ENCODE data around the gene RSPO1.

Gene RSPO1

GRCh38 chr1:37658486-37658885 is 23.8 kb upstream of the RSPO1 start:
- in situ Hi-C loops (cut with HindIII; ENCODE audit: low pct_ligation_motif_present, low pct_unique_long_range_greater_than_20kb, low sequenced_read_pairs): no loop called here
- DNase-seq: no peak

DNA sequence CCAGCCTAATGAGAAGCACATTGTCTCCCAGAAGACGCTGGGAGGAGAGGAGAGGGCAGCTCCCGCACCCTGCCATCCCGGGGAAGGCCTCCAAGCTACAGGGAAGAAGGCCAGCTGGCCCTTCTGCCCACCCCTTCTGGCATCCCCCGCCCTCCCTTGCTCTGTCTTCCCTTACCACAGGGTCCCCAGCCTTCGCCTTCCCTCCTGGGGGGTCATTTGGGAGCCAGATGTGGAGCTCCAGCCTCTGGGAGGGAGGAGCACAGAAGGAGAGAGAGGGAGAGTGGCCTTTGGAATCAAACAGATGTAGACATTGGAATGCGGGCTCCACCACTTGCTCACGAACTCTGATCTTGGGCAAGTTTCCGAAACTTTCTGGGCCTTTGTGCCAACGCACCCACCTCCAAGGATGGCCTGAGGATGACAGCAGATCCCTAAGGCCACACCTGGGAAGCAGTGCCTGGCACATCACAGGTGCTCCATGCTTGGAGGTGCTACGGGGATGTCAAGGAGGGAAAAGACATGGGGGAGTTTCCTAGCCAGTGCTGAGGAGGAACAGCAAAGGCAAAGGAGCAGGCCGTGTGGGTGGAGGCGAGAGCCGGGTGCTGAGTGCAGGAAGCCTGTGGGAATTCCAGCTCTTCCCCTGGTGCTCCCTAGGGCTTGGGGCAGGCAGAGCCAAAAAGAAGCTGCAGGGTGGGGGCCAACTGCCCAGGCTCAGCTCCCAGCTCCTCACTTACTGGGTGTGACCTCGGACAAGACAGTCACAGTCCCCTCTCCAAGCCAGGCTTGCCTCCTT is 23.1 kb upstream of the RSPO1 start:
- DNase-seq: no peak

DNA sequence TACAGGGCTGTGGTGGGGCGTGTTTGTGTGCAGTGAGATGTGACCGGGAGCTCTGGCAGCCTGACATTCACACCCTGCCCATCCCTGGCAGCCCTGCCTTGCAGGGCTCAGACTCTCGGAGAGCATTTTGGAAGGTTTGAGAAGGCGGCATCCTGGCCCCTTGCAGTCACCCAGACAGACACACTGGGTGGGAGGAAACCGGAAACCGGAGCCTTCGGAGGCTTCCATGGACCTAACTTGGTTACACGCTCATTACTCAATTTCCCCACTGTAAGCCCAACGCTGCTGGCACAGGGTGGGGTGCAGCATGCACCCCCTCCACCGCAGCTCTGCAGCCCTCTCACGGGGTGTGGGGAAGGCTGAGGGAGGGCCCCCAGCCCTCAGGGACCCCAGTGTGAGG is 22.2 kb upstream of the RSPO1 start:
- in situ Hi-C loops (cut with HindIII; ENCODE audit: low pct_ligation_motif_present, low pct_unique_long_range_greater_than_20kb, low sequenced_read_pairs): no loop called here

More for the DNA sequence above, 23.1 kb upstream of the RSPO1 start:
- in situ Hi-C loops (cut with HindIII; ENCODE audit: low pct_ligation_motif_present, low pct_unique_long_range_greater_than_20kb, low sequenced_read_pairs): no loop called here

GRCh38 chr1:37656026-37656425 is 21.3 kb upstream of the RSPO1 start:
- DNase-seq: no peak
- in situ Hi-C loops (cut with HindIII; ENCODE audit: low pct_ligation_motif_present, low pct_unique_long_range_greater_than_20kb, low sequenced_read_pairs): no loop called here

More for the DNA sequence above, 22.2 kb upstream of the RSPO1 start:
- no peak for DNase-seq

- no peak for DNase-seq
- in situ Hi-C loops (cut with HindIII; ENCODE audit: low pct_ligation_motif_present, low pct_unique_long_range_greater_than_20kb, low sequenced_read_pairs): no loop called here
Measured at GRCh38 chr1:37655274-37655673, 20.6 kb upstream of the RSPO1 start.

- in situ Hi-C loops (cut with HindIII; ENCODE audit: low pct_ligation_motif_present, low pct_unique_long_range_greater_than_20kb, low sequenced_read_pairs): no loop called here
- DNase-seq: no peak
Measured at GRCh38 chr1:37653906-37654305, 19.2 kb upstream of the RSPO1 start.

GRCh38 chr1:37652976-37653375 is 18.3 kb upstream of the RSPO1 start:
- no peak for DNase-seq
- in situ Hi-C loops (cut with HindIII; ENCODE audit: low pct_ligation_motif_present, low pct_unique_long_range_greater_than_20kb, low sequenced_read_pairs): no loop called here

DNA sequence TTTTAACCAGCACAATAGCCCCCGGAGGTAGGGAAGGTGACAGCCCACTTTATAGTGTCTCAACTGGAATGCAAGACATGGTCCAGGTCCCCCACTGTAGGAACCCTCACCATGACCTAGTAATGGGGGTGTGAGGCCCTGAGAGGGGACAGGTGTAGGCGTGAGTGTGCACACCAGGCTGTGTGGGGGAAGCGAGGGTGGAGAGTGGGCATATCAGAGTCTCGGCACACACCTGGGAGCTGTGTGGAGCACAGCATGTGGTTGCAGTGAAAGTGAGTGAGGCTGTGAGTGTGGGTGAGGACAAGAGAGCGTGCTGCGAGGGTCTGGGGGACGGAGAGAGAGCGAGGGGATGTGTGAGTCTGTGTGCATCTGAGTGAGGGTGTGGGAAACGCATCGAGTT is 17.1 kb upstream of the RSPO1 start:
- in situ Hi-C loops (cut with HindIII; ENCODE audit: low pct_ligation_motif_present, low pct_unique_long_range_greater_than_20kb, low sequenced_read_pairs): no loop called here

DNA sequence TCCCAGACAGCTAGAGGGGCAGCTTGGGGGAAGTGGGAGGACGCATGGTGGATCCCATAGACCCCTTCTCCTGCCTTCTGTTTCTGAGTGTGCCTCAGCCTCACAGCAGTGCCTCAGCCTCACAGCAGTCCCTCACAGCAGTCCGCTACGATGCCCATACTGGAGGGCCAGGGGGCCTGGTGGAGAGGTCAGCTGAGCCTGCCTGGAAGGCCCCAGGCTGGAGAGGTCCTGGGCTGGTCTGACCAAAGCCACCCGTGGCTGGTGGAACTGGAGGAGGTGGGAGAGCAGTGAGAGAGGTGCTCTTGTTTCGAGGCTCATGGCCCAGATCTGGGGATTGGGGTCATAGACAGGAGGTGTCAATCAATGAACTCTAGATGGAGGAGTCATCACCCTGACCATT is 16.0 kb upstream of the RSPO1 start:
- no peak for DNase-seq
- in situ Hi-C loops (cut with HindIII; ENCODE audit: low pct_ligation_motif_present, low pct_unique_long_range_greater_than_20kb, low sequenced_read_pairs): no loop called here

More for the DNA sequence above, 17.1 kb upstream of the RSPO1 start:
- no peak for DNase-seq

DNA sequence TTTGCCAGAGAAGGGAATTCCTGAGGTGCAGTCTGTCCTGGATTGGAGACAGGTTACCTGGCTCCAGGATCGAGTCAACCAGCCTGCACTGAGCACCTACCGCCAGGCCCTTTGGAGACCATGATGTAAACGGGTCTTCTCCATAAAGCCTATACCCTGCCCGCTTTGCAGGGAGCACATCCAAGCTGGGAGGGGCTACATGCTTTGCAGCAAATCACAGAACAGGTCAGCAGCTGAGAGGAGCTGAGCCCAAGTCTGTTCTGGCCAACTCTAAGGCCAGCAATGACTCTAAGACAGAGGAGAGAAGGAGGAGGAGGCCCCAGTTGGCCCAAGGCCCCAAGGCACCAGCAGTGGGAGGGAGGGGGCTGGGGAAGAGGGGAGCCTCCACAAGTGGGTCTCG is 15.5 kb upstream of the RSPO1 start:
- no peak for DNase-seq
- in situ Hi-C loops (cut with HindIII; ENCODE audit: low pct_ligation_motif_present, low pct_unique_long_range_greater_than_20kb, low sequenced_read_pairs): no loop called here

DNA sequence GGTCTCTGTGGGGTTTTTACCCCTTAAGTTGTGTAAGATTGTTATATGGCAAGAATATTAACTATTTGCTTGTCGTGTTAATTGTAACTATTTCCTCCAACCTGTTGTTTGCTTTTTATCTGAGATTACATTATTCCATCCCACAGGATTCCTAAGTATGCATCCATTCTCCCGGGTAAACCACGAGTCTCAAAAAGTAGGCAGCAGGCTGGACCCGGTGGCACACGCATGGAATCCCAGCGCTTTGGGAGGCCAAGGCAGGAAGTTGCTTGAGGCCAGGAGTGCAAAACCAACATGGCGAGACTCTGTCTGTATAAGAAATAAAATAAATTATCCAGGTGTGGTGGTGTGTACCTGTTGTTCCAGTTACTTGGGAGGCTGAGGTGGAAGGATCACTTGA is 12.6 kb upstream of the RSPO1 start:
- no peak for DNase-seq
- in situ Hi-C loops (cut with HindIII; ENCODE audit: low pct_ligation_motif_present, low pct_unique_long_range_greater_than_20kb, low sequenced_read_pairs): no loop called here

DNA sequence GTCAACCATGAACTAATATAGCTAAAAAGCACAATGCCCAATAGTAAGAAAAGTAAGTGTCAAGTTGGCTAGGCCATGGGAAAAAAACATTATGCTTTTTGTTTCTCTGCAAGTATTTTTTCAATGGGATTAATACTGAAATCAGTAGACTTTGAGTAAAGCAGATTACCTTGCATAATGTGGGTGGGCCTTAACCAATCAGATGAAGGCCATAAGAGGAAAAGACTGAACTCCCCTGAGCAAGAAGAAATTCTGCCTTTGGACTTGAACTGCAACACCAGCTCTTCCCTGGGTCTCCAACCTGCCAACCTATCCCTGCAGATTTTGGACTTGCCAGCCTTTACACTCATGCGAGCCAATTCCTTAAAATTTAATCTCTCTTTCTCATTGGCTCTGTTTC is 6.4 kb upstream of the RSPO1 start:
- in situ Hi-C loops (cut with HindIII; ENCODE audit: low pct_ligation_motif_present, low pct_unique_long_range_greater_than_20kb, low sequenced_read_pairs): no loop called here
- no peak for DNase-seq

- in situ Hi-C loops (cut with HindIII; ENCODE audit: low pct_ligation_motif_present, low pct_unique_long_range_greater_than_20kb, low sequenced_read_pairs): no loop called here
- DNase-seq: no peak
Measured at GRCh38 chr1:37636435-37636834, 1.7 kb upstream of the RSPO1 start.

GRCh38 chr1:37634992-37635902 is 555 bp upstream of the RSPO1 start:
- in situ Hi-C loops (cut with HindIII; ENCODE audit: low pct_ligation_motif_present, low pct_unique_long_range_greater_than_20kb, low sequenced_read_pairs): no loop called here
- DNase-seq: no peak

DNA sequence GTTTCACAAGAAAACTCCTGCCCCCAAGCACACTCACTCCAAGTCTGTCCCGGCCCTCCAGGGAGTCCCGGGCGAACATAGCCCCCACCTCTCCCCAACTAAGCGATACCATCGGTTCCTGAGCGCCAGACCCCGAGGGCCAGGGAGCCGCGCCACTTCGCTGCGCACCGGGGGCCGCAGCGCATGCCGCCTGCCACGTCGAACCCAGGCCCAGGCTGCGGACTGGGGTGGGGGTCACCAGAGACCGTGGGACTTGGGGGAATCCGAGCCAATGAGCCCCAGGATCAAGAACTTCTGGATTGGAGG is 801 bp downstream of the RSPO1 start:
- no peak for DNase-seq
- in situ Hi-C loops (cut with HindIII; ENCODE audit: low pct_ligation_motif_present, low pct_unique_long_range_greater_than_20kb, low sequenced_read_pairs): no loop called here

DNA sequence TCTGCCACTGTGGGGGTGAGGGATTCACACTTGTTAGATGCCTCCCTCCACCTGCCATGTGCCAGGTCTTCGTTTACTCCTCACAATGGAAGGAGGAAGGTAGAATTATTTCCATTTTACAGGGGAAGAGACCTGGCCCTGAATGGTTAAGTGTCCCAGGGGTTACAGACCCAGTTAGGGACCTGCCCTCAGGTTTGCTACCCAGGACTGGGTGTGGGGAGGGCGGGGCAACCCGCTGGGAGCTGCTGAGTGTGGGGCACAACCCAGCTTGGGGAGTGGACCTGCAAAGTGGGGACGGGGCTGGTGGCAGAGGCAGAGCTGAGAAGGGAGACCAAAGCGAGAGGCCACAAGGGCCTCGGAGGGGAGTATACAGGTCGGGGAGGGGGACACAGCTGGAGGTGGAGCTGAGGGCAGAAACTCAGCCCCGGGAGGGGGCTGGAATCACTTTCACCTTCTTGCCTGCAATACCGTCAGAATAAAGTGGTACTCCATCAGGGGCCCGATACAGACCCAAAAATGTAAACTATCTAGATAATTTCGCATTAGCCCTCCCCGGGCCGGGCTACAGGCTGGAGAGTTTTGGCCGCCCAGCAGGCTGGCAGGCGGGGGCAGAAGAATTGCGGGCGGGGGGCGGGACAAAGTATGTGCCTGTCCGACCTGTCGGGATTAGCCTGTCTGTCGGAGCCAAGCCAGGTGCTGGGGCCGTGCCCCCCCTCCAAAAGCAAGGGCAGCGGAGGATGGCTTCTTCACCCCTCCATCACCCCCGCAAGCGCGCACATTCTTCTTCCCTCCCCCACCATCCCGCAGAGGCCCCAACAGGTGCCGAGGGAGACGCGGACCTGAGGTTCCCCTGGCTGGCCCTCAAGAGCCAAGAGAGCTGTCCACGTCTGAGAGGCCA is 1.4 kb downstream of the RSPO1 start:
- DNase-seq: no peak
- in situ Hi-C loops (cut with HindIII; ENCODE audit: low pct_ligation_motif_present, low pct_unique_long_range_greater_than_20kb, low sequenced_read_pairs): no loop called here

DNA sequence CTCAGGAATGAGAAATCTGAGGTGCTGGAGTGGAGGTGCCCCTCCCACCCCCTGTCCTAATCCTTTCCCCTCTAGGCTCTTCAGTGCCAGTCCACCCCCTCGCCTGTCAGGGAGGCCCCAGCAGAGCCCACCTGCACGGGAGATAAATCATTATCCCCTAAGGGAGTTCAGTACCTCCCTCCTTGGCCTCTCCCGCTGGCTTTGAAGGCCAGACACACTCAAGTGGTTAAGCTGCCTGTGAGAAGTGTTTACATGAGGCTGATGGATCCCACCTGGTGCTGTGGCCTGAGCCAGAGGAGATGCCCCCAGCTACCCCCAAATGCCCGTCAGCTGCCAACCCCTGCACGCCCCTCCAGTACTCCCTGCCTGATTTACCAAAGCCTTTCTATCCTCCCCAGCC is 3.7 kb downstream of the RSPO1 start:
- in situ Hi-C loops (cut with HindIII; ENCODE audit: low pct_ligation_motif_present, low pct_unique_long_range_greater_than_20kb, low sequenced_read_pairs): no loop called here

GRCh38 chr1:37630426-37631028 is 4.2 kb downstream of the RSPO1 start:
- DNase-seq: no peak
- in situ Hi-C loops (cut with HindIII; ENCODE audit: low pct_ligation_motif_present, low pct_unique_long_range_greater_than_20kb, low sequenced_read_pairs): no loop called here

More for the DNA sequence above, 3.7 kb downstream of the RSPO1 start:
- DNase-seq: no peak

All from ACHN (cell line).